Upper lobe of right lung (tissue), 1 donor: ENCODE results near the gene TUBGCP6. TPM values are rescaled to one million over a fixed set of nuclear protein-coding genes. Genes with fewer than 3 reads are reported as not detected.
A peak's percentile ranks its signal among the peaks of the same experiment; 100 is the strongest.

ENCODE experiments used
- ATAC-seq: fragments of 200-7000 bp; cut with Tn5 transposase; one replicate; pipeline ENCODE4 v1.9.1; 2020; ENCODE audit warnings: mild to moderate bottlenecking, moderate library complexity
- DNase-seq: peaks from one replicate; pipeline ENCODE4 v3.0.0-alpha.2; 2020
- H3K27ac ChIP-seq: fragments of 200-600 bp; one replicate; pipeline ENCODE4 v1.8.0; 2022
- H3K27me3 ChIP-seq: fragments of 200-600 bp; one replicate; pipeline ENCODE4 v1.8.0; 2022; ENCODE audit warnings: mild to moderate bottlenecking
- H3K36me3 ChIP-seq: fragments of 200-600 bp; one replicate; pipeline ENCODE4 v1.8.0; 2022
- H3K4me1 ChIP-seq: fragments of 200-600 bp; one replicate; pipeline ENCODE4 v1.8.0; 2022
- H3K4me3 ChIP-seq: fragments of 200-600 bp; one replicate; pipeline ENCODE4 v1.8.0; 2022; ENCODE audit warnings: mild to moderate bottlenecking
- H3K9me3 ChIP-seq: fragments of 200-600 bp; one replicate; pipeline ENCODE4 v1.8.0; 2022
- intact Hi-C: fragments of 100-400 bp; cut with DNase I; formaldehyde crosslinking; loops from one replicate; pipeline ENCODE4 v1.11.0; 2022
- total RNA-seq: library from RNA; stranded (reverse); fragmentation: NEBNext Ultra II Directional; extraction: Animal tissue kit (Norgen Biotek cat#: 25700); gene quantifications from one replicate; pipeline ENCODE4 v1.2.1, GENCODE V29; 2021
- TF ChIP-seq, protein P1 (sequence below): fragments of 200-600 bp; IDR thresholded peaks from one replicate; pipeline ENCODE4 v1.8.0; 2022; ENCODE audit warnings: antibody characterized with exemption
- donor health status: DM: no; HTN: yes; CAD: no; lungs with severe emphysema.

The TUBGCP6 gene
- total RNA-seq, 1 donor from 2014 or later: 51.3 TPM

DNA sequence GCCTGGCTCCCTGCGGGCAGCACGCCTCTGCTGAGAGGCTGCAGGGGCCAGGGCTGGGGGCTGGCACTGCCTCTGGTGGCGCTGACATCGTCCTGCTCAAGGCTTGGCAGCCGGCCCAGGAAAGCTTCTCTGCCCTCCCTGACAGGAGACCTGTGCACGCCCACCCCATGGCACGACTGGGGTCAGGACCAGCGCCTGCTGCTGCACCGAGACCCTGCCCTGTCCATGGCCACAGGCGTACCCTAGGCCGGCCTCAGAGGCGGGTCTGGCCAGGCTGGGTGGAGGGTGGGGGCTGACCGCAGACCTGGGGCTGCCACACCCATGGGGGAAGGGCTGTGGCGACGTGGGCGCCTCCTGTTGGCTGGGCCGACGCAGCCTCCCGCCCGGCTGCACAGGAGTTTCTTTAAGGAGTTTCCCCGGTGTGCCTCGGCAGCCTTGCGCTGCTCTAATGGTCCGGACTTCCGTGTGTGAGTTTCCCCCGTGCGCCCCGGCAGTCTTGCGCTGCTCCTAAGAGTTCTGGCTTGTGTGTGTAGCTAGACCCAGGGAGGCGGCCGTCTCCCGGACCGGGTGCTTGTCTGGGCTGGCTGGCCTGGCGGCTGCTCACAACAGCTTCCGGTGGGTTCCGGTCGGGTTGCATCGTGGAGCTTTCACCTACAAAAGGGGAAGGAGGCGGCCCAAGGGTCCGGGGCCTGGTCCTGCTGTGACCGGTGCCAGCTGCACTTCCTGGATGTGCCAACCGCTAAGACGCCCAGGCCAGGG, 54.5 kb downstream of the TUBGCP6 start:
- peak; percentile 94 for DNase-seq
- Histone ChIP-seq H3K9me3 (no peaks in the 10 kb centered on the region), H3K36me3 (peaks cover 16% of the 10 kb centered on the region), H3K4me1 (peaks cover 51% of the 10 kb centered on the region), H3K27me3 (no peaks in the 10 kb centered on the region), H3K27ac (peak overlapping the region; percentile 89), H3K4me3 (peak overlapping the region; percentile 58)
- TF ChIP-seq, protein P1, sequence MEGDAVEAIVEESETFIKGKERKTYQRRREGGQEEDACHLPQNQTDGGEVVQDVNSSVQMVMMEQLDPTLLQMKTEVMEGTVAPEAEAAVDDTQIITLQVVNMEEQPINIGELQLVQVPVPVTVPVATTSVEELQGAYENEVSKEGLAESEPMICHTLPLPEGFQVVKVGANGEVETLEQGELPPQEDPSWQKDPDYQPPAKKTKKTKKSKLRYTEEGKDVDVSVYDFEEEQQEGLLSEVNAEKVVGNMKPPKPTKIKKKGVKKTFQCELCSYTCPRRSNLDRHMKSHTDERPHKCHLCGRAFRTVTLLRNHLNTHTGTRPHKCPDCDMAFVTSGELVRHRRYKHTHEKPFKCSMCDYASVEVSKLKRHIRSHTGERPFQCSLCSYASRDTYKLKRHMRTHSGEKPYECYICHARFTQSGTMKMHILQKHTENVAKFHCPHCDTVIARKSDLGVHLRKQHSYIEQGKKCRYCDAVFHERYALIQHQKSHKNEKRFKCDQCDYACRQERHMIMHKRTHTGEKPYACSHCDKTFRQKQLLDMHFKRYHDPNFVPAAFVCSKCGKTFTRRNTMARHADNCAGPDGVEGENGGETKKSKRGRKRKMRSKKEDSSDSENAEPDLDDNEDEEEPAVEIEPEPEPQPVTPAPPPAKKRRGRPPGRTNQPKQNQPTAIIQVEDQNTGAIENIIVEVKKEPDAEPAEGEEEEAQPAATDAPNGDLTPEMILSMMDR: peak; percentile 52
- intact Hi-C loops: no loop called here
- peak; percentile 83 for ATAC-seq

DNA sequence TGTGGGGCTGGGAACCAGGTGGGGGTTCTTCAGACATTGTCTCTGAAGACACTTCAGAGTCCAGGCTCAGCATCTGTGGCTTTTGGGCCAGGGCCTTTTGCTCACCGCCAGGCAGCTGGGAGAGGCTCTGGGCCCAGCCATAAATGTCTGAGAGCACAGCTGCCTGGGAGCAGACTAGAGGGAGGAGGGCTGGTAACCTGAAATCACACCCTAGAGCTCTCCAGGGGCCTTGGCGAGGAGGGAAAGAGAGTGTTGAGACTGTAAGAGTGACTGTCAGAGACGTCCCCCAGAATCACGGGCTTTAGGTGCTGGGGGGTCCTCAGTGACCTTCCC, 55.0 kb downstream of the TUBGCP6 start:
- DNase-seq (no peak), ATAC-seq (no peak)
- no peaks in the 10 kb centered on the region for H3K9me3 ChIP-seq
- TF ChIP-seq, protein P1: no peak
- H3K27me3 ChIP-seq: no peaks in the 10 kb centered on the region
- peaks cover 11% of the 10 kb centered on the region for H3K36me3 ChIP-seq
- H3K27ac ChIP-seq: peak overlapping the region; percentile 89
- intact Hi-C loops: no loop called here
- peaks cover 56% of the 10 kb centered on the region for H3K4me1 ChIP-seq
- peak overlapping the region; percentile 58 for H3K4me3 ChIP-seq

GRCh38 chr22:50189184-50189848, 55.5 kb downstream of the TUBGCP6 start:
- Histone ChIP-seq H3K4me1 (peaks cover 59% of the 10 kb centered on the region), H3K4me3 (no peak overlapping the region), H3K36me3 (peaks cover 6% of the 10 kb centered on the region), H3K9me3 (no peaks in the 10 kb centered on the region), H3K27me3 (no peaks in the 10 kb centered on the region), H3K27ac (peak overlapping the region; percentile 89)
- TF ChIP-seq, protein P1: no peak
- intact Hi-C loops: no loop called here
- ATAC-seq (no peak), DNase-seq (no peak)

DNA sequence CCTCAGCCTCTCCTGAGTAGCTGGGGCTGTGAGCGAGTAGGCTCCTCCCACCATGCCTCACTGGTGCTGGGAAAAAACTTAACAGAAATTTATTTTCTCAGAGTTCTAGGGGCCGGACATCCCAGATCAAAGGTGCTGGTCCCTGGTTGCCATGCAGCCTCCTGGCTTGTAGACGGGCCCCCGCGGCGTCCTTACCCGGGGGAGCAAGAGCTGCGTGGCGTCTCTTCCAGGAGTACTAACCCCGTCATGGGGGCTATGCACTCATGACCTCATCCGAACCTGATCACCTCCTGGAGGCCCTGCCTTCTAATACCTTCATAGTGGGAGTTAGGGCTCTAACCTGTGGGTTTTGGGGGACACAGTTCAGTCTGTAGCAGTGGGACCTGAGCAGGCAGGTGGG, 56.5 kb downstream of the TUBGCP6 start:
- H3K27me3 ChIP-seq: no peaks in the 10 kb centered on the region
- ATAC-seq: no peak
- no peaks in the 10 kb centered on the region for H3K36me3 ChIP-seq
- H3K4me3 ChIP-seq: no peak overlapping the region
- intact Hi-C loops: no loop called here
- no peak overlapping the region for H3K27ac ChIP-seq
- DNase-seq: no peak
- TF ChIP-seq, protein P1: no peak
- H3K9me3 ChIP-seq: no peaks in the 10 kb centered on the region
- peaks cover 69% of the 10 kb centered on the region for H3K4me1 ChIP-seq

- no peaks in the 10 kb centered on the region for H3K9me3 ChIP-seq
- H3K4me1 ChIP-seq: peaks cover 60% of the 10 kb centered on the region
- H3K27me3 ChIP-seq: no peaks in the 10 kb centered on the region
- ATAC-seq (no peak), DNase-seq (no peak)
- H3K36me3 ChIP-seq: no peaks in the 10 kb centered on the region
- intact Hi-C loops: no loop called here
- TF ChIP-seq, protein P1: no peak
- peak overlapping the region; percentile 70 for H3K27ac ChIP-seq
- H3K4me3 ChIP-seq: peak overlapping the region; percentile 68
Measured at GRCh38 chr22:50186761-50187523, 57.9 kb downstream of the TUBGCP6 start.
